HEK293T (cell line): Measurements from ENCODE around the gene TEDC1.

ENCODE experiments used
- CTCF ChIA-PET: fragments of 350-600 bp; formaldehyde crosslinking; extraction: SDS; loops from one replicate; lab custom pipeline; 2021; ENCODE audit warnings: antibody characterized with exemption, inconsistent platforms; lab: Yijun Ruan, JAX
- POLR2A ChIA-PET: fragments of 350-600 bp; formaldehyde crosslinking; extraction: SDS; loops from one replicate; lab custom pipeline; 2020; ENCODE audit warnings: antibody characterized with exemption, inconsistent platforms; lab: Yijun Ruan, JAX
- DNase-seq: peaks from one replicate; pipeline ENCODE4 v3.0.0; 2012; ENCODE audit warnings: mixed read lengths; ENCODE audit errors: extremely low spot score
- ARNT ChIP-seq: fragments of 450-650 bp; IDR thresholded peaks from 2 replicates; pipeline ENCODE4 v1.6.1; 2017; ENCODE audit warnings: mild to moderate bottlenecking
- BHLHE40 ChIP-seq: fragments of 450-650 bp; IDR thresholded peaks from 2 replicates; pipeline ENCODE4 v1.6.1; 2016; ENCODE audit warnings: mild to moderate bottlenecking, moderate library complexity, borderline replicate concordance
- CTBP1 ChIP-seq: fragments of 450-650 bp; IDR thresholded peaks from 2 replicates; pipeline ENCODE4 v1.6.1; 2016; ENCODE audit warnings: borderline replicate concordance
- ELF4 ChIP-seq: fragments of 450-650 bp; IDR thresholded peaks from 2 replicates; pipeline ENCODE4 v1.6.1; 2017; ENCODE audit warnings: antibody characterized with exemption
- FOXA1 ChIP-seq: fragments of 450-650 bp; IDR thresholded peaks from 2 replicates; pipeline ENCODE4 v1.6.1; 2016; ENCODE audit warnings: mild to moderate bottlenecking
- FOXK2 ChIP-seq: fragments of 450-650 bp; IDR thresholded peaks from 2 replicates; pipeline ENCODE4 v1.6.1; 2016; ENCODE audit warnings: mild to moderate bottlenecking
- FOXM1 ChIP-seq: fragments of 450-650 bp; IDR thresholded peaks from 2 replicates; pipeline ENCODE4 v1.6.1; 2017; ENCODE audit warnings: mild to moderate bottlenecking, borderline replicate concordance
- HDGF ChIP-seq: fragments of 450-650 bp; IDR thresholded peaks from 2 replicates; pipeline ENCODE4 v1.6.1; 2017; ENCODE audit warnings: antibody characterized with exemption, borderline replicate concordance
- L3MBTL2 ChIP-seq: fragments of 450-650 bp; conservative IDR thresholded peaks from 2 replicates; pipeline ENCODE4 v1.6.1; 2016; ENCODE audit warnings: mild to moderate bottlenecking
- LEF1 ChIP-seq: fragments of 450-650 bp; IDR thresholded peaks from 2 replicates; pipeline ENCODE4 v1.6.1; 2017; ENCODE audit warnings: mild to moderate bottlenecking, borderline replicate concordance
- NFRKB ChIP-seq: fragments of 450-650 bp; IDR thresholded peaks from 2 replicates; pipeline ENCODE4 v1.6.1; 2016; ENCODE audit warnings: mild to moderate bottlenecking, moderate library complexity
- SP1 ChIP-seq: fragments of 450-650 bp; IDR thresholded peaks from 2 replicates; pipeline ENCODE4 v1.6.1; 2017
- SUZ12 ChIP-seq: fragments of 450-650 bp; IDR thresholded peaks from 2 replicates; pipeline ENCODE4 v1.6.1; 2016; ENCODE audit warnings: mild to moderate bottlenecking
- ZNF384 ChIP-seq: fragments of 450-650 bp; IDR thresholded peaks from 2 replicates; pipeline ENCODE4 v1.6.1; 2016
- TF ChIP-seq, protein P1 (sequence below): fragments of 450-650 bp; IDR thresholded peaks from 2 replicates; pipeline ENCODE4 v1.6.1; 2016

The TEDC1 gene

DNA sequence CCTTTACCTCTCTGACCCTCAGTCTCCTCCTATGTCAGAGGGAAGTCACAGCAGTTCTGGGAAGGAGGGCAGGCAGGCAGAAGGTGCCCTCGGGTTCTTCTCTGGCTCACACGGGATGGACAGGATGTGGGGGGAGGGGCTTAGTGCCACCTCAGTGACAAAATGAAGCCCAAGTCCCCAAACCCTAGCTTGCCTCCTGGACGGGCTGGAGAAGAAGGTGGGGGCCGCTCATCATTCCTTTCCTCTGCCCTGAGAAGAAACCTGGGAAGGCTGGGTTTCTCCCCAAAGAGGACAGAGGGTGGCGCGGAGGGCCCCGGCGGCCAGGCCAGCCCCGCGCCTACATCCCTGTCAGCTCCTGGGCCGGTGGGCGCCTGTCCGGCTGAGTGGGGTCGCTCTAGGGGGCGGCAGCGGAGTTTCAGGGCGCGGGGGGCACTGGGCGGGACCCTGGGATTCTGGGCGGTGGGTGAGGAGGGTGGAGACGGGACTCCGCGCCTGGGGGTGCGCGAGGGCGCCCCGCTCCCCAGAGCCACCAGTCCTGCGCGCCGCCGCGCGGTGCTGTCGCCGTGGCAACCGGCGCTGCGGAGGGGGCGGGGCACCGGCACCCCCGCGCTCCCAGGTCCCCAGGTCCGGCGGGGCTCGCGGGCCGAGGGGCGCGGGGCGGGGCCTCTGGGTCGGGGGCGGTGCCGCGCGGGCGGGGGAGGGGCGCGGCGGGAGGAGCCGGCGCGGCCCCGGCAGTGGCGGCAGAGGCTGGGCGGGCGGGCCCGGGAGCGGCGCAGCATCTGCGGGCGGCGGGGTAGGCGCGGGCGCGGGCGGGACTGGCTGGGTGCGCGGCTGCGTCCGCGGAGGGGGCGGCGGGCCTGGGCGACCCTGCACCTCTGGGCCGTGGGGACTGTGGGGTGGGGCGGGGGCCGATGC is 35.1 kb downstream of the TEDC1 start, which contains the start of gene TMEM121:
TSS of gene TMEM121 (plus strand) at position 723 of the 915 bp plus-strand sequence. CDS start 2,252 bp downstream, outside the sequence.
- TF ChIP-seq LEF1 (no peak), ZNF384 (no peak), ARNT (no peak), FOXM1 (no peak), L3MBTL2 (no peak), SP1 (no peak), HDGF (no peak), FOXA1 (no peak), SUZ12 (no peak), NFRKB (no peak), ELF4 (no peak), FOXK2 (no peak), CTBP1 (no peak), BHLHE40 (no peak)
- TF ChIP-seq, protein P1, sequence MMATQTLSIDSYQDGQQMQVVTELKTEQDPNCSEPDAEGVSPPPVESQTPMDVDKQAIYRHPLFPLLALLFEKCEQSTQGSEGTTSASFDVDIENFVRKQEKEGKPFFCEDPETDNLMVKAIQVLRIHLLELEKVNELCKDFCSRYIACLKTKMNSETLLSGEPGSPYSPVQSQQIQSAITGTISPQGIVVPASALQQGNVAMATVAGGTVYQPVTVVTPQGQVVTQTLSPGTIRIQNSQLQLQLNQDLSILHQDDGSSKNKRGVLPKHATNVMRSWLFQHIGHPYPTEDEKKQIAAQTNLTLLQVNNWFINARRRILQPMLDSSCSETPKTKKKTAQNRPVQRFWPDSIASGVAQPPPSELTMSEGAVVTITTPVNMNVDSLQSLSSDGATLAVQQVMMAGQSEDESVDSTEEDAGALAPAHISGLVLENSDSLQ = no peak
- ChIA-PET POLR2A (interaction anchor here (0.7 kb wide), 1 partner anchor 37 kb away, joined by 3 read pairs; no protein-coding TSS in a partner anchor), CTCF (interaction anchor here (1.5 kb wide), 1 partner anchor 36 kb away, joined by 3 read pairs; no protein-coding TSS in a partner anchor)
- peak; percentile 63 for DNase-seq

DNA sequence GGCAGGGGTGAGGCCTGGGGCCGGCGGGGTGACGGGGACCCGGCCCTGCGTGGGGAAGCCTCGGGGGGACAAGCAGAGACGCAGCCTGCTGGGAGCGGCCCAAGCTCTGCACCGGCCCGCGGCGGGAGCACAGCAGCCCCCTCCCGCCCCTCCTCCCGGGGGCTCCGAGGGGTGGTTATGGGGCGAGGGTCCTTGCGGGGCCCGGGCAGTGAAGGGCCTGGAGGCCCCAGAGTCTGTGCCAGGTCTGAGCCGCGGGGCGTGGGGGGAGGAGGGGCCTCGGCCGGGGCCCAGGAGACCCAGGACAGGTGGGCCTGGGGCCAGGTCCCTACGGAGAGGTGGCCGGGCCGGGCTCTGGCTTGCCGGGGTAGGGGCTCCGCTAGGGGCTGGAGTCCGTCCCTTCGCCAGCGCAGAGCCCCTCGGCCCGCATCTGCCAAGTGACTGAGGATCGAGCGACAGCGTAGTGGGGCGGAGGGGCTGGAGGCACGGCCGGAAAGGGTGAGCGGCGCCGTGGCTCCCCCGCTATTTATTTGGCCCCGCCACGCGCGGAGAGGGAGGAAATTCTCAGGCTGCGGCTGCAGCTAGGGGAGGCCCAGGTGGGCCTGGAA is 35.8 kb downstream of the TEDC1 start:
- TF ChIP-seq HDGF = no peak
- TF ChIP-seq FOXM1 = no peak
- no peak for TF ChIP-seq SUZ12
- DNase-seq = no peak
- ChIA-PET CTCF (interaction anchor here (1.2 to 1.5 kb wide), 2 partner anchors 19 to 37 kb away, joined by 3 read pairs; no protein-coding TSS in a partner anchor), POLR2A (no interaction called here)

DNA sequence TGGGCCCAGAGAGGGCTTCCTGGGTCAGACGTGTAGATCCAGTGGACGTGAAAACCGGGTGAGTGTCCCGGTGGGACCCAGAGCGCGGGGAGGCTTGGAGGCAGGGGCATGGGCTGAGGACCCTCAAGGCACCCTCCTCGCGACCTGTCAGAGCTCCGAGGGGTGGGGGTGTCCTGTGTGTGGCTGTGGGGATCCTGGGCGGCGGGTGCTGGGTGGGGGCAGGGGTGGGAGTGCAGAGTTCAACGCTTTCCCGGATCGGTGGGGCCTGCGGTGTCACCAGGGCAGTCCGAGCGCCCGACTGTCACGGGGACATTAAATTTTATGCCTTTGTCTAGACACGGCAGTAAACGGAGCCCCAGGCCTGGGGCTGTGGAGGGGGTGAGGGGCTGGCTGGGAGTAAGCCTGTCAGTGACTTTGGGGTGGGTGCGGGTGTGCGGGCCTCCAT is 36.4 kb downstream of the TEDC1 start:
- TF ChIP-seq, protein P1 = no peak
- ChIA-PET POLR2A (interaction anchor here (1.5 kb wide), 1 partner anchor 38 kb away, joined by 14 read pairs; no protein-coding TSS in a partner anchor), CTCF (interaction anchor here (1.2 to 1.5 kb wide), 2 partner anchors 19 to 38 kb away, joined by 3 read pairs; no protein-coding TSS in a partner anchor)
- no peak for DNase-seq

DNA sequence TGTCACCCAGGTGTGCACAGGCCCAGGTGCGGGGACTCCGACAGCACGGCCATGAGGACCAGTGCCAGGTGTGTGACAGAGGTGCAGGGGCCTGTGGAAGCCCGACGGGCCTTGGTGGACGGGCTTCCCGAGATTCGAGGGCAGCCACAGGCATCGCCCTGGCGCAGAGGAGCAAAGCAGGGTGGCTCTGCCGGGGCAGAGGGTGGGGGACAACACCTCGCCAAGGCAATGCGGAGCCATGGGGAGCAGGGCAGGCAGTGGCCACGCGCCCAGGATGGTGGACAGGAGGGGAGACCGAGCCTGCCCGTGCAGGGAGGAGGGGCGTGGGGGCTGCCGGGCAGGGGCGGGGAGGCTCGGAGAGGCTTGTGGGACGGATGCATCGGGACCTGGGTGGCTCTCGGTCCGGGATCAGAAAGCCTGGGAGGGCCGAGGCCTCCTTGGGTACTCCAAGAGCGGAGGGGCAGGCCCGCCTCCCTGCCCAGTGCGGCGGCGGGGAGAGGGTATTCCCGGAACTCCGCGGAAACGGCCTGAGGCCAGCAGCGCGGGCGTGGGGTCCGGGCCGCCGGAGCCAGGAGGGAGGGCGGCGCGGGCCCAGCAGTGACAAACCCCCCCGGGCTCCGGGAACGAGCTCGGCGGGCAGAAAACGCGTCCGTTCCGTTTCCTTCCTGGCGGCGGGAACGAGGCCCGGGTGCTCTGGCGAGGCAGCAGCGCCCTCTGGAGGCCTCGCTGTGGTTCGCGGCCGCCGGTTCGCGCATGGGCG is 37.0 kb downstream of the TEDC1 start:
- peak; percentile 92 for DNase-seq
- CTCF ChIA-PET = interaction anchor here (0.6 to 1.8 kb wide), 6 partner anchors 20 to 422 kb away, joined by 3 to 7 read pairs (median 3); no protein-coding TSS in a partner anchor
- TF ChIP-seq L3MBTL2 = no peak
- no peak for TF ChIP-seq CTBP1
- no peak for TF ChIP-seq NFRKB
- no peak for TF ChIP-seq ARNT
- TF ChIP-seq ELF4 = no peak
- no peak for TF ChIP-seq SUZ12
- TF ChIP-seq HDGF = no peak
- POLR2A ChIA-PET = interaction anchor here (0.6 to 1.5 kb wide), 6 partner anchors 9 to 157 kb away, joined by 3 to 14 read pairs (median 6); no protein-coding TSS in a partner anchor

DNA sequence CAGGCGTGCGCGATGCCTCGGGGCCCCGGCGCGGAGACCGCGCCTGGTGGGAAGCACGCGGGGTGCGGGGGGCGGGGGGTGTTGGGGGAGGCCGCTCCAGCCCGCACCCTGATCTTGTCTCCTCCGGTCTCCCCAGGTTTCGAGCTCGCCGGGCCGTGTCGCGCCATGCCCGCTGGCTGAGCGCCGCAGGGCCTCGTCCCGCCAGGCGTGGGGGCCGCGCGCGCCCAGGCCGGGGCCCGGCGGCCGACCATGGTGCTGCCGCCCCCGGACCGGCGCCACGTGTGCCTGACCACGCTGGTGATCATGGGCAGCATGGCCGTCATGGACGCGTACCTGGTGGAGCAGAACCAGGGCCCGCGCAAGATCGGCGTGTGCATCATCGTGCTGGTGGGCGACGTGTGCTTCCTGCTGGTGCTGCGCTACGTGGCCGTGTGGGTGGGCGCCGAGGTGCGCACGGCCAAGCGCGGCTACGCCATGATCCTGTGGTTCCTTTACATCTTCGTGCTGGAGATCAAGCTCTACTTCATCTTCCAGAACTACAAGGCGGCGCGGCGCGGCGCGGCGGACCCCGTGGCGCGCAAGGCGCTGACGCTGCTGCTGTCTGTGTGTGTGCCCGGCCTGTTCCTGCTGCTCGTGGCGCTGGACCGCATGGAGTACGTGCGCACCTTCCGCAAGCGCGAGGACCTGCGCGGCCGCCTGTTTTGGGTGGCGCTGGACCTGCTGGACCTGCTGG is 37.7 kb downstream of the TEDC1 start:
- no peak for DNase-seq
- ChIA-PET POLR2A (interaction anchor here (0.6 to 1.5 kb wide), 6 partner anchors 8 to 158 kb away, joined by 3 to 14 read pairs (median 6); no protein-coding TSS in a partner anchor), CTCF (interaction anchor here (0.6 to 1.8 kb wide), 4 partner anchors 25 to 422 kb away, joined by 3 to 7 read pairs (median 3); no protein-coding TSS in a partner anchor)
- TF ChIP-seq ELF4 (no peak), FOXM1 (no peak), LEF1 (no peak), BHLHE40 (no peak), NFRKB (no peak), L3MBTL2 (no peak), CTBP1 (no peak), SP1 (no peak), ARNT (no peak), ZNF384 (no peak)

DNA sequence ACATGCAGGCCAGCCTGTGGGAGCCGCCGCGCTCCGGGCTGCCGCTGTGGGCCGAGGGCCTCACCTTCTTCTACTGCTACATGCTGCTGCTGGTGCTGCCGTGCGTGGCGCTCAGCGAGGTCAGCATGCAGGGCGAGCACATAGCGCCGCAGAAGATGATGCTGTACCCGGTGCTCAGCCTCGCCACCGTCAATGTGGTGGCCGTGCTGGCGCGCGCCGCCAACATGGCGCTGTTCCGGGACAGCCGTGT is 38.2 kb downstream of the TEDC1 start:
- POLR2A ChIA-PET = no interaction called here
- no peak for DNase-seq

More for the DNA sequence above, 38.2 kb downstream of the TEDC1 start:
- TF ChIP-seq SUZ12 = no peak
- TF ChIP-seq FOXA1 = no peak
- no peak for TF ChIP-seq LEF1
- no peak for TF ChIP-seq L3MBTL2
- TF ChIP-seq FOXM1 = no peak
- TF ChIP-seq CTBP1 = no peak
- TF ChIP-seq SP1 = no peak
- TF ChIP-seq ZNF384 = no peak
- TF ChIP-seq, protein P1 = no peak
- TF ChIP-seq ELF4 = no peak
- CTCF ChIA-PET = interaction anchor here (1.8 kb wide), 1 partner anchor 39 kb away, joined by 7 read pairs; no protein-coding TSS in a partner anchor
